ENCODE measurements around the gene GPR50. TPM values are rescaled to one million over a fixed set of nuclear protein-coding genes. Genes with fewer than 3 reads are reported as not detected.

The GPR50 gene
- total RNA-seq, 1 donor from 2014 or later: not detected

GRCh38 chrX:151206871-151207270 lies 30.5 kb downstream of the GPR50 start:
- intact Hi-C loops (cut with DNase I): no loop called here
- no peak for DNase-seq (ENCODE audit: low spot score)

- no peak for DNase-seq (ENCODE audit: low spot score)
- intact Hi-C loops (cut with DNase I): no loop called here
These were observed 49.5 kb downstream of the GPR50 start for GRCh38 chrX:151225843-151226242.

GRCh38 chrX:151226941-151227340 lies 50.6 kb downstream of the GPR50 start:
- intact Hi-C loops (cut with DNase I): no loop called here
- no peak for DNase-seq (ENCODE audit: low spot score)

- DNase-seq (ENCODE audit: low spot score): no peak
- intact Hi-C loops (cut with DNase I): no loop called here
These were observed 51.2 kb downstream of the GPR50 start for GRCh38 chrX:151227627-151228026.

- intact Hi-C loops (cut with DNase I): no loop called here
- DNase-seq (ENCODE audit: low spot score): no peak
These were observed 52.6 kb downstream of the GPR50 start for GRCh38 chrX:151228935-151229334.

Small RNAs within 50 kb of the gene (microRNA-seq; reads per million reads assigned to microRNA genes)
- not detected for gene MIR4330

Other genes starting within 250 kb of the GPR50 start
- 8.9 TPM for gene HMGB3, start 193.2 kb upstream of the GPR50 start, total RNA-seq
- gene VMA21, start 220.6 kb downstream of the GPR50 start, total RNA-seq: 27.3 TPM

Data from cardiac septum (tissue), 1 donor.